ENCODE results near the gene ZNF3.

ZNF3 gene

DNA sequence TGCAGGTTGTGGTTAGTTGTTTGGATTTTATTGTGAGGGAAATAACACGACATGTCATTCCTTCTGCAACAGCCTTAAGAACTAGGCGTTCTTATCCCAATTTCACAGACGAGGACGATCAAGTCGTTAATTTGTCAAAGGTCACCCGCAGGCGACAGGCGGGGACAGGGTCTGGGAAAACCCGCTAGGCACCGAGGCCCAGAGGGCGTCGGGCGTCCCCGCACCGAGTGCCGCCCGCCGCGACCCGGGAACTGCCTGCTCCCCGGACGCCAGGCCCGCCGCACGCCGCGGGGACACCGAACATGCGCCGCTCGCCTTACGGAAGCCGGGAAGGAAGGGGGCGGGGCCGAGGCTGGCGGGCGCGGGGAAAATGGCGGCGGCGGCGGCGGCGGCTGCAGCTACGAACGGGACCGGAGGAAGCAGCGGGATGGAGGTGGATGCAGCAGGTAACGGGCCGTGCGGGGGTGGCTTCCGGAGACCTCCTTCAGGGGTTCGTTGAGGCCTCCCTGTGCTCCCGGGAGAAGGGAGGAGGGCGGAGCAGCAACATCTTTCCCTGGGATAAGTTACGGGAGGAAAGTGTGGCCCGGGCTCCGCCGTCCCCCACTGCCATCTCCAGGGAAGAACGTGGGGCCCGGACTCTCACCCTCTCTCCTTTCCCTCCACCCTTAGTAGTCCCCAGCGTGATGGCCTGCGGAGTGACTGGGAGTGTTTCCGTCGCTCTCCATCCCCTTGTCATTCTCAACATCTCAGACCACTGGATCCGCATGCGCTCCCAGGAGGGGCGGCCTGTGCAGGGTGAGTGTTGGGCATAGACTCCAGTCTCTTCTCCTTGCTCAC lies 7.3 kb upstream of the ZNF3 start, which contains the start of gene COPS6:
TSS of gene COPS6 (plus strand) at position 349 of the 837 bp plus-strand sequence. CDS start at position 371, 22 bp downstream.
- DNase-seq (ENCODE audit: low spot score) = peak; percentile 82

GRCh38 chr7:100088095-100088620 lies 6.6 kb upstream of the ZNF3 start:
- DNase-seq (ENCODE audit: low spot score) = no peak

DNA sequence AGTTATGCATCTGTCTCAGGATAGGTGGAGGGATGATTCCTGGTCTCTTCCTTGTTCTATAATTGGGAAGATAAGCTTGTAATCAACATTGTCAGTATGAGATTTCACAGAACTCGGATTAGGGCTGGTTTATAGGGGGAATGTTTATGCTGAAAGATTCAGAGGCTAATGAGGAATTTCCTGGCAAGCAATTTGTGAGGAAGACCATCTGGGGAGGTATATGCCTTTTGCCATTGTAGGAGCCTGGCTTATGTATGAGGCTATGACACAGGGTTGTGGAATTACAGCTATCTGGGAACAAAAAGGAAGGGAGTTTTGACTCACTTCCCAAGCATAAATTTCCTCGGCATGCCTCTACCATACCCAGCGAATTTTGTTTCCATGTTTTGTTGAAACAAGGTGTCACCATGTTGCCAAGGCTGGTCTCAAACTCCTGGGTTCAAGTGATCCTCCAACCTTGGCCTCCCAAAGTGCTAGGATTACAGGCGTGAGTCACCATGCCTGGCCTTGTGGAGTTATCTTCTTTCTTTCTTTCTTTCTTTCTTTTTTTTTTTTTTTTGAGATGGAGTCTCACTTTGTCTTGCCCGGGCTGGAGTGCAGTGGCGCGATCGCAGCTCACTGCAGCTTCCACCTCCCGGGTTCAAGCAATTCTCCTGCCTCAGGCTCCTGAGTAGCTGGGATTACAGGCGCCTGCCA lies 5.7 kb upstream of the ZNF3 start:
- DNase-seq (ENCODE audit: low spot score) = peak; percentile 96

- no peak for DNase-seq (ENCODE audit: low spot score)
Measured at GRCh38 chr7:100085515-100085914, 4.0 kb upstream of the ZNF3 start.

- no peak for DNase-seq (ENCODE audit: low spot score)
Measured at GRCh38 chr7:100082978-100083377, 1.5 kb upstream of the ZNF3 start.

- DNase-seq (ENCODE audit: low spot score) = peak; percentile 44
Measured at GRCh38 chr7:100080907-100081534, 502 bp downstream of the ZNF3 start.

DNA sequence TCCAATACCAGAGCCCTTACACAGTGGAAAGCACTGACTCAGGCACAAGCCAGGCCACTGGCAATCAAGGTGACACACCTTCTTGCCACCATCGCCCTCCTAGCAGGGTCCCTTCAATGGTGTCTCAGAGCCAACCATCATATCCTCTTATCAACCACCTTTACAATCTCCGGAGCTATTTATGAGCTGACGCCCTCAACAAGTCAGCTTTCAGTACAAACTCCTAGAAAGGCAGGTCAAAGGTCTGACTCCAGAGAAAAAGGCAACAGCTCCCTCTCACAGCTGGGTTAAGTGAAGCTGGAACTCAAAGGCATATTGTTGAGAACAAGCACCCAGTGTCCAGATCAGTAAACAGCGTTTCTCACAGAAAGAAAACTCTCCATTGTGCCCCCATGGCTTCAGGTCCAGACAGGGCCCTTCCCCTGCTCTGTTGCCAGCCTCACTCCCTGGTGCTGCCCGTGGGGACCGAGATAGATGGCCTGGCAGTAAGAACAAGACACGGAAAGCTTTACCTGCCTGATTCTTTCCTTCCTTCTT lies 2.4 kb downstream of the ZNF3 start:
- DNase-seq (ENCODE audit: low spot score) = no peak

DNA sequence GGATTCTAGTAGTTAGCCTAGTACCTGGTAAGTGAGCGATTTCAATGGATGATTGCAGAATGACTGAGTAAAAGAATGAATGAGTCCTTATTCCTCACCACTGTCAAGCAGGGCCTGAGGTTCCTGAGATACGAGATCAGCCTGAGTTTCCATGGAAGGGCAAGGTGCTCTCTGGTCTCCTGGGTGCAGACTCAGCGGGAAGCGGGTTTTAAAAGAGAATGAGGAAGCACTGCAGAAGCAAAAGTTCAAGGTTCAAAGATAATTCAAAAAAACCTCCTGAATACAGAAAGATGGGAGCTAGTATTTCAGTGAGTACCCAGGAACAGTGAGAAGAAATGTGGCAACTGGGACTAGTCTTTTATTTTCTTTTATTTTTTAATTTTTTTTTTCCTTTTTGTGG lies 4.3 kb downstream of the ZNF3 start:
- peak; percentile 44 for DNase-seq (ENCODE audit: low spot score)

DNA sequence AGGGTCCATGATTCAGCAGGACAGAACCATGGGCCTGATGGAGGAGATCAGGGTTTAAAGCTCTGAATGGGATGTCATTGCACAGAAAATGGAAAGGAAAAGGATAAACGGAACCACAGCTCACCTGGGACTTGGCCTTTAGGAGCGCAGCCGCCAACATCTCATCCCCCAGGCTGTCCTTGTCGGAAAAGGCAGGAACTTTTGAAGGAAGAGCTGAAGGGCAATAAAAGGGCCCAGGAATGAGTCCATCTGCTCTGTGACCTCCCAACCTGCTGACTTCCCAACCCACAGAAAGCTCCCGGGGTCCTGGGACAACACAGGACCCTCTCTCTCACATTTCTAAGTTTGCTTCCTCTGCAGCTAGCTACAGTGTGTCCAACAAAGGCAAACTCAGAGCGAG lies 6.1 kb downstream of the ZNF3 start:
- DNase-seq (ENCODE audit: low spot score) = no peak

GRCh38 chr7:100074841-100075240 lies 6.7 kb downstream of the ZNF3 start:
- DNase-seq (ENCODE audit: low spot score) = no peak

GRCh38 chr7:100072462-100072861 lies 9.1 kb downstream of the ZNF3 start:
- no peak for DNase-seq (ENCODE audit: low spot score)

DNA sequence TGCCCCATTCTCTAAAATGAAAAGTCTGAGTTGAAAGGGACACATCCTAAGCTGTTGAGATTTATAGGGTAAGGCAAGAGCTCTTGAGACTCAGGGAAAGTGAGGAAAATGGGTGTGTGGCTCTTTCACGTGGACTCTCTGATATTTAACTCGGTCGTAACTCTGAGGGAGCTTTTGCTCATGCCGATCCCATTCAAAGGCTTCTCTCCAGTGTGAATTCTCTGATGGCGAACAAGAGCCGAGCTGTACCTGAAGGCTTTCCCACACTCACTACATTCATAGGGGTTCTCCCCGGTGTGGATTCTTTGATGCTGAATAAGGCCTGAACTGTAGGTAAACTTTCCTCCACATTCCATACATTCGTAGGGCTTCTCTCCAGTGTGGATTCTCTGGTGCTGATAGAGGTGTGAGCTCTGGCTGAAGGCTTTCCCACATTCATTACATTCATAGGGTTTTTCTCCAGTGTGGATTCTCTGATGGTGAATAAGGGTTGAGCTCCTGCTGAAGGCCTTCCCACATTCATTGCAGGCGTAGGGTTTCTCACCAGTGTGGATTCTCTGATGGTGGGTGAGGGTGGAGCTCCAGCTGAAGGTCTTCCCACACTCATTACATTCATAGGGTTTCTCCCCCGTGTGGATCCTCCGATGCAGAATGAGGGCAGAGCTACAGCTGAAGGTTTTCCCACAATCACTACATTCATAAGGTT lies 10.4 kb downstream of the ZNF3 start:
- no peak for DNase-seq (ENCODE audit: low spot score)

- no peak for DNase-seq (ENCODE audit: low spot score)
Measured at GRCh38 chr7:100069991-100070390, 11.5 kb downstream of the ZNF3 start.

DNA sequence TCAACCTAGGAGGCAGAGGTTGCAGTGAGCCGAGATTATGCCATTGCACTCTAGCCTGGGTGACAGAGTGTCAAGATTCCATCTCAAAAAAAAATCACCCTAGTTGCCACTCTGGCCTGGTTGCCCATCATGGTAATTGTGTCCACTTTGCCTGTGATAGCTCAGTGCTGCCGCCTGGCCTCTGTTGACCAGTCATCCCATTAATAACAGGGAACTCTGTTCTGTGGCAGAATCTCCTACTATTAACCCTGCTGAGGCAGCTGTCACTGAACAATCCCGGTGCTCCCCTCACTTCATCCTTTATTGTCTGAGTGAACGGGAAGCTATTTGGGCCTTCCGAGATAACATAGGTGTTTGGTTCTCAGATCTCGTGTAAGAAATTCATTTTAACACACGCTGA lies 14.6 kb downstream of the ZNF3 start:
- DNase-seq (ENCODE audit: low spot score) = no peak

DNA sequence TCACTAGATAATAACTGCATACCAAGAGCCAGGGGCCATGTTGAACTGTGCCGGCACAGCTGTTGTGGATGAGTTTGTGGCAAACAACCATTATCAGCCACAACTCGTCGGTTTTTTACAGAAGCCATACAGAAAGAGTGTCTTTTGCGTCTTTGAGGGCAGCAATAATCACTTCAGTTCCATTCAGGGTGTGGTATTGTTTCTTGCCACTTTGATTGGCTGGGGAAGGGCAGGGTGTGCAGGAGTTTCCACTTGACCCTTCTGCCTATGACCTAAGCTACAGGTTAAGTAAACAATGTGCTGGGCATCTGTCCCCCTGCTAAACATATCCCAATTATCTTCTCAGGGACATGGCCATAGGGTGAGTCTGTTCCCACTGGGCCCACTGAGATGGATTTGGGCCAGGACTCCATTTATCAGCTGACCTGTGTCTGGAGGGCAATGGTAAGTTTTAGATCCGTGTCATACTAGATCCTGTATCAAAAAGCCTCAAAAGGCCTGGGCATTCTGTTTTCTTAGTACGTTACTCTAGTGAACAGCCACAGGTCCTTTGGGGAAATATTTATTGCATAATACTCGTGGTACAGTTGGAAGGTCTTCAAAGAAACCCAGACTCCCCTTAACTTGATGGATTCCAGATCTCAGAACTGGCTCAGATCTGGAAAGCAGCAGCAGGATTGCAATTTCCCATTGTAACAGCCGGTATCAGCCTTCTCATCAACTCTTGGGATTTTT lies 15.9 kb downstream of the ZNF3 start:
- DNase-seq (ENCODE audit: low spot score) = no peak

DNA sequence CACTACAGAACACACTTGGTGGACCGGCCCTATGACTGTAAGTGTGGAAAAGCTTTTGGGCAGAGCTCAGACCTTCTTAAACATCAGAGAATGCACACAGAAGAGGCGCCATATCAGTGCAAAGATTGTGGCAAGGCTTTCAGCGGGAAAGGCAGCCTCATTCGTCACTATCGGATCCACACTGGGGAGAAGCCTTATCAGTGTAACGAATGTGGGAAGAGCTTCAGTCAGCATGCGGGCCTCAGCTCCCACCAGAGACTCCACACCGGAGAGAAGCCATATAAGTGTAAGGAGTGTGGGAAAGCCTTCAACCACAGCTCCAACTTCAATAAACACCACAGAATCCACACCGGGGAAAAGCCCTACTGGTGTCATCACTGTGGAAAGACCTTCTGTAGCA lies 17.4 kb downstream of the ZNF3 start:
- no peak for DNase-seq (ENCODE audit: low spot score)

DNA sequence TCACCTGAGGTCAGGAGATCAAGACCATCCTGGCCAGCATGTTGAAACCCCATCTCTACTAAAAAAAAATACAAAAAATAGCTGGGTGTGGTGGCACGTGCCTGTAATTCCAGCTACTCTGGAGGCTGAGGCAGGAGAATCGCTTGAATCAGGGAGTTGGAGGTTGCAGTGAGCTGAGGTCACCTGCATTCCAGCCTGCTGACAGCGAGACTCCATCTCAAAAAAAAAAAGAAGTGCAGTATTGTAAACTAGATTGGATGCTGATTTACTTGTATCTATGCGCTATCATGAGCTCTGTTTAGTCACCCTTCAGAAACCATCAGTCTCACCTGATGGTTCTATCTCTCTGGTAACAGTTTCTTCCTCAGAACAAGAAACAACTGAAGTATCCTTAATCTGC lies 18.1 kb downstream of the ZNF3 start:
- DNase-seq (ENCODE audit: low spot score) = no peak

DNA sequence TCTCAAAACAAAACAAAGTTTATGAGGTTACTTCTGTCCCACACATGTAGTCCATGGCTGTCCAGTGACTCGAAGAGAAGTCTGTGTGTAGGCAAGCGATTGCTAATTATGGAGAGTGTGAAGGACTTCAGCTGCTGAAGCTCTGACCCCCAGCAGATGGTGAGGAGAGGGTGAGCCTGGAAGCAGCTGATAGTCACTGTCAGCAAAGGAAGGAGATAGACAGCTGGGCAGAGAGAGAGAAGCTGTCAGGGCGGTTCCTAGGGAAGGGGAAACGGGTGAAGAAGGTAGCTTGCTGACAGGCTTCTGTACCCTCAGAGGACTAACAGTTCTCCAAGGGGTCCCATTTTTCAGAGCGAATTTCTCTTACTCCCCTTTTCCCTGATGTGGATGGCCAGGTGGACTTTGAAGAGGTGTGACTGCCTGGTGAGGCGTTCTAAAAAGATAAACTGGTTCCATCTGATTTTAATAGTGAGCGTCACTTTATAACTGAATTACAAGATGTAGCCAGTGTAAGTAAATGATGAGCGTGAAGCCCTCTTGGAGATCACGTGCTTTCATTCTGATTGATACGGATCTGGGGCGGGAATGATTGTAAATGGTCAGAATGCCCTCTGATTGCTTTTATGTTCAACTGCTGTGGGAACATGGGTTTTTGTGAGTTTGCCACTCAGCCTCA lies 19.9 kb downstream of the ZNF3 start:
- DNase-seq (ENCODE audit: low spot score) = no peak

GRCh38 chr7:100059251-100059739 lies 22.2 kb downstream of the ZNF3 start:
- DNase-seq (ENCODE audit: low spot score) = no peak

DNA sequence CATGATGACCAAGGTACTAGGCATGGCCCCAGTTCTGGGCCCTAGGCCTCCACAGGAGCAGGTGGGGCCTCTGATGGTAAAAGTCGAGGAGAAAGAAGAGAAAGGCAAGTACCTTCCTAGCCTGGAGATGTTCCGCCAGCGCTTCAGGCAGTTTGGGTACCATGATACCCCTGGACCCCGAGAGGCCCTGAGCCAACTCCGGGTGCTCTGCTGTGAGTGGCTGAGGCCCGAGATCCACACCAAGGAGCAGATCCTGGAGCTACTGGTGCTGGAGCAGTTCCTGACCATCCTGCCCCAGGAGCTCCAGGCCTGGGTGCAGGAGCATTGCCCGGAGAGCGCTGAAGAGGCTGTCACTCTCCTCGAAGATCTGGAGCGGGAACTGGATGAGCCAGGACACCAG lies 24.5 kb downstream of the ZNF3 start:
- DNase-seq (ENCODE audit: low spot score) = no peak
